GM18867 (cell line): ENCODE data around the gene ARMH3.

ENCODE experiments used
- ATAC-seq: cut with Tn5 transposase; IDR thresholded peaks from one replicate; pipeline ENCODE4 v1.9.1; 2021; ENCODE audit warnings: mild to moderate bottlenecking, moderate library complexity; ENCODE audit not compliant: unreplicated experiment

Gene ARMH3

DNA sequence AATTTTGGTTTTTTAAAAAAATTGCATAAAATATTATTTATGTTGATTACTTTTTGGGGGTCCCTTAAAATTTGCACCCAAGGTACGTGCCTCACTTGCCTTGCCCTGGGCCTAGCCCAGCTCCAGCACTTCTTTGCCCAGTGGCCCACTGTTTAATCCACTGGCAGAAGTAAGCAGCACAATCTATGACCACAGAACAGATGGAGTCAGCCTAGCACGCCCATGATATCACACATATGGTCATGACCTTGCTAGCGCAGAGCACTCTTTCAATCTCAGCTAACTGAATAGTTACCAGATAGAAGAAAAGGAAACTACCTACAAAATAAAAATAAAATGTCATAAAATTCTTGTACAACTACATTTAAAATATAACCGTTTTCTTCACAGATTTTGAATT is 243.4 kb downstream of the ARMH3 start:
- ATAC-seq: no peak

DNA sequence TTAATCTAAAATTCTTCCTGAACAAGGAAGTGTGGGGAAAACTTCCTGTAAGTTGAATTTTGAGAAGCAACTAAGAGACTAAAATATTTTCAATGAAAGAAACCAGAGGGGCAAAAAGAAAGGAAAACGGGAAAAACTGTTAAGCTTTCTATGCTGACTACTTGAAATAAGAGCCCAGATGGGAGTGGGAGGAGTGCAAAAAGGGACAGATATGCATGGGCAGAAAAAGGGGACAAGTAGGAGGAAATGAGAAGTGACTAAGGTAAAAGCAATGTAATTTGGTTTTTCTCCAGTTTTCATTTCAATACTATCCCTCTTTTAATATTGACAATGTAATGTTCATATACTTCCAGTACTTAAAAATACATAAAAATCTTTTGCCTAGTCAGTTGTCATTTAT is 248.8 kb downstream of the ARMH3 start:
- ATAC-seq: no peak

DNA sequence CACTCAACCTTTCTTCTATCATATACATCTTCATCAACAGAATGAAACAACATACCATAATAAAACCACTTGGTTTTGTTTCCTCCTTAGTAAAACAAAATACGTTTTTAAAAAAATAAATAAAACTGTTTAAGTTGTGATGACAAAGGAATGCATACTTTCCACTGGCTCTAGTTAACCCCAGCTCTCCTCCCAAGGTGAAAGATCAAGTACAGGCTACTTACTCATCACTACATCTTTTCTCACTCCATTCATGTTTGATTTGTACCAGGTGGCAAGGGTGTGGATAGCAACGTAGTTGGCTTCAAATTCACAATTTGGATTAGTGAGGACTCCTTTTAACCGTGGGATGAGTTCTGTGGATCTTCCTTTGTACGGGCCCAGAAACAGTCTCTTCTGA is 252.5 kb downstream of the ARMH3 start:
- no peak for ATAC-seq

DNA sequence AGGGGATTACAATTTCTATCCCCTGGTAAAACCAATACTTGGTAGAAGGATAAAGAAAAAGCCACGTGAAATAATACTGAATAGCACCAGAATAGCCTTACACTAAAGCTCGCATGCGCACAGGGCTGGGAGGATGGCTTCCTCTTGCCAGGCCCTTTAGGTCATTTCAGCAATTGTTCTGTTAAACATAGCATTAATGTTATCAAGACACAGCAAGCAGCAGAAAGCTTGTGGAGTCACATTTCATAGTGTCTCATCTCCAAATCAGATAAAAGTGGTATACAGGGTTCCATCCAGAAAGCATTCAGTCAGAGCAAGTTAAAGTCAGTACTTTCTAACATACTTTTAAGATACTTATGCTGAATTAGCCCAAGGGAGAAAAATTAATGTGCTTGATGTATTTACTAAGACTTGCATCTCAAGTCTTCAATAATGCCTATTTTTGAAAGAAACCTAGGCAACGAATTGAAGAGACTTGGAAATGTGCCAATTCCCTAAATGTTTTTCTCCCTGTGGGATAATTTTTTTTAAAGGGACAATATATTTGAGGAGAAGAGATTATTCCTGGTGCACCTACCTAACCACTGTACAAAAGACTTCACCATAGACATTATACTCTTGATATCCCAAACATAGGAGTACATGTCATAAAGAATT is 258.4 kb downstream of the ARMH3 start:
- ATAC-seq: no peak
